Lower leg skin (tissue), 4 donors: ENCODE results near the gene CYP2B6. TPM values are rescaled to one million over a fixed set of nuclear protein-coding genes. Genes with fewer than 3 reads are reported as not detected.
A peak's percentile ranks its signal among the peaks of the same experiment; 100 is the strongest.
"Not testable (repeated sequence)": the region's sequence is repeated elsewhere in the genome, so short reads cannot be mapped to it uniquely, and the experiment has no call there.

ENCODE experiments used
- DNase-seq, 2 donors: peaks; one replicate each; pipeline ENCODE4 v3.0.0-alpha.2; 2019; ENCODE audit warnings: low spot score in 2 of 2
- H3K4me3 ChIP-seq: fragments of 200-600 bp; sonication (generic); 2 replicates; pipeline ENCODE4 v1.5.1; 2017; ENCODE audit warnings: mild to moderate bottlenecking, low read depth; ENCODE audit not compliant: poor library complexity, severe bottlenecking
- POLR2A ChIP-seq, 2 donors: fragments of 450-650 bp; IDR thresholded peaks; one replicate each; pipeline ENCODE4 v1.6.1; 2016 to 2017; ENCODE audit warnings: antibody characterized with exemption in 2 of 2, mild to moderate bottlenecking in 1 of 2, moderate library complexity in 1 of 2
- WGBS, 2 donors: methylation state at CpG; one replicate each; pipeline ENCODE4 v1.1.5; 2018; 5-methylcytosine and 5-hydroxymethylcytosine counted together
- intact Hi-C: fragments of 100-400 bp; cut with DNase I; formaldehyde crosslinking; loops from one replicate; pipeline ENCODE4 v1.15.0; 2023; ENCODE audit warnings: low total_unique reads
- total RNA-seq, 4 donors: library from RNA; depleted of rRNA; stranded (reverse); fragments of >200 nt; gene quantifications; one replicate each; pipeline ENCODE4 v1.1.0, GENCODE V29; 2016
- TF ChIP-seq, protein P1 (sequence below), 3 donors: fragments of 450-650 bp; IDR thresholded peaks; one replicate each; pipeline ENCODE4 v1.5.1; 2016; ENCODE audit warnings: antibody characterized with exemption in 3 of 3, mild to moderate bottlenecking in 3 of 3, moderate library complexity in 2 of 3

CYP2B6 gene
- total RNA-seq, 4 donors from 2014 or later: 0.13 to 3.7 TPM; not detected in 2

DNA sequence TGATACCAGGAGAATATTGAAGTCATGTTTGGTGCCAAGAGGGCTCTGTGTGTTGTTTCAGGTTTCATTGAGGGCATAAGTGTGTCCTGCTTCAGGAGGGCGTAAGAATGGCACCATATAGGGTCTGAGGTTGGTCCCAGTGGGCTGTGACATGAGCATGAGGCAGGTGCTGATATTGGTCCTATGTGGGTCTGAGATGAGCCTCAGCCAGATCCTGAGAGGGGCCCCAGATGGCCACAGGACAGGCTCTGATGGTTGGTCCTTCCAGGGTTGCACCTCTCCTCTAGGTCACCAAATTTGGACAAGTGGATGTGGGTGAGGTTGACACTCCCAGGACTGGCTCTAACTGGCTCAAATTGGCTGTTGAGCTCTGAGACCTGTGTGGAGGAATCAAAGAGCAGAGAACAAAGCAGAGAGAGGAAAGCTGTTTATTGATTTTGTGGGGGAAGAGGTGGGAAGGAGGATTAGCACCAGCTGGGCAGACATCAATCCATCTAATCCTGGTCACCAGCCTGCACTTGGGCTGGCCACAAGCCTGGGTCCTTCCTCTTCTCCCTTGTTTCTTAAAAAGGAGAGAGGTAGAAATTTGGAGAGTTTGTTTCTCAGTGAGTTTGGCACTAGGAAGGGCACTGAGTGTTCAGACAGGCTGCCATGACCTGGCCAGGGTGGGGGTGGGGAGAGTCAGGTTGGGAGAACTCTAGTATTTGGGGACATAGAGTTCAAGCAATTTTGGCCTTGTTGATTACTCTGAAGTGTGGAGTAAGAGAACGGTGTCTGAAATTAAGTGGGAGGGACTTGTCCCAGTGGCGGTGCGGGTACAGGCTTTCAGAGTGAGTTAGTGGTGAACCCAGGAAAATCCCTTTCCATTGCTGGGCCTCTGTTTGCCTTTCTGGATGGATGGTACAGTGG lies 38.7 kb downstream of the CYP2B6 start:
- TF ChIP-seq POLR2A (IDR thresholded peaks at IDR 0.05): no peak
- TF ChIP-seq, protein P1, sequence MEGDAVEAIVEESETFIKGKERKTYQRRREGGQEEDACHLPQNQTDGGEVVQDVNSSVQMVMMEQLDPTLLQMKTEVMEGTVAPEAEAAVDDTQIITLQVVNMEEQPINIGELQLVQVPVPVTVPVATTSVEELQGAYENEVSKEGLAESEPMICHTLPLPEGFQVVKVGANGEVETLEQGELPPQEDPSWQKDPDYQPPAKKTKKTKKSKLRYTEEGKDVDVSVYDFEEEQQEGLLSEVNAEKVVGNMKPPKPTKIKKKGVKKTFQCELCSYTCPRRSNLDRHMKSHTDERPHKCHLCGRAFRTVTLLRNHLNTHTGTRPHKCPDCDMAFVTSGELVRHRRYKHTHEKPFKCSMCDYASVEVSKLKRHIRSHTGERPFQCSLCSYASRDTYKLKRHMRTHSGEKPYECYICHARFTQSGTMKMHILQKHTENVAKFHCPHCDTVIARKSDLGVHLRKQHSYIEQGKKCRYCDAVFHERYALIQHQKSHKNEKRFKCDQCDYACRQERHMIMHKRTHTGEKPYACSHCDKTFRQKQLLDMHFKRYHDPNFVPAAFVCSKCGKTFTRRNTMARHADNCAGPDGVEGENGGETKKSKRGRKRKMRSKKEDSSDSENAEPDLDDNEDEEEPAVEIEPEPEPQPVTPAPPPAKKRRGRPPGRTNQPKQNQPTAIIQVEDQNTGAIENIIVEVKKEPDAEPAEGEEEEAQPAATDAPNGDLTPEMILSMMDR (IDR thresholded peaks at IDR 0.05): no peak
- peak in 1 of 2 donors; percentile 58 for DNase-seq
- WGBS, 2 donors: 78 to 85% methylated on average over 4 of the region's 4 CpGs
- H3K4me3 ChIP-seq: no peak overlapping the region
- intact Hi-C loops: no loop called here

DNA sequence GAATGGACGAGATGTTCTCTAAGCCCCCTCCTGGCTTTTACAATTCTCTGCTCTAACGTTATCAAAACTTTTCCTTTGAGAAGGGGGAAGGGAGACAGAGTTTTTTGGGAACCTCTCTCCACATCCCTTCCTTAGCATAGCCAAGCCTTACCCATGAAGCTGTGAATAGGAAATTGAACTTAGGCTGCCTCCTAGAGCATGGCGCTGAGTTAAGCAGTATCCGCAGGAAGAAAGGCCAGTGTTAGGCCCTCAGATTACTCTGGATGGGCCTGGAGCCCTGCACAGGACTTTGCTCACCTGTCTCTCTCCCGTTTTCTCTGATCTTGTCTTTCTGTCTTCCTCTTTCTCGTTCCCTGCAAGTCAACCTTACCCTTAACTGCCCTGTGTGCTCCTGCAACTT lies 39.6 kb downstream of the CYP2B6 start:
- peak in 1 of 2 donors; percentile 10 for DNase-seq
- 58 to 59% methylated on average over 6 of the region's 6 CpGs for WGBS, 2 donors
- intact Hi-C loops: no loop called here
- TF ChIP-seq, protein P1 (IDR thresholded peaks at IDR 0.05): no peak
- no peak for TF ChIP-seq POLR2A (IDR thresholded peaks at IDR 0.05)
- H3K4me3 ChIP-seq: no peak overlapping the region

DNA sequence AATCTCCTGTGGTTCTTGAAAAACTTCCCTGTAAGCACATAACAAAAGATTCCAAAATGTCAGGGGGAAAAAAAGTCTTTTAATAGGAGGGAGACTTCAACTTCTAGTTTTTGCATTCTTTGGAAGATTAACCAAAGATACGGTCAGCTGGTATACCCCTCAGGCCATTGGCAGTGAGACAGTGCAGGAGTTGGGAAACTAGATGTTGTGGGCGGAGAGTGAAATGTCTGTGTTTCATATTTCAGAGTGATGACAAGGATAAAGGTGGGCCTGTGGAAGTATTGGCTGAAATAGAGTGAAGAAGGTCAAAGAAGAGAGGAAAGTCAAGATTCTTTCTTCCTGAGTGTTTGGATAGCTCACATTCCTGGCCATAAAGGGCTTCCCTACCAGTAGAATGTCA lies 40.8 kb downstream of the CYP2B6 start:
- intact Hi-C loops: no loop called here
- DNase-seq: no peak
- WGBS, 2 donors: 1 to 39% methylated on average over 2 of the region's 2 CpGs
- TF ChIP-seq, protein P1 (IDR thresholded peaks at IDR 0.05): no peak
- no peak for TF ChIP-seq POLR2A (IDR thresholded peaks at IDR 0.05)
- no peak overlapping the region for H3K4me3 ChIP-seq

DNA sequence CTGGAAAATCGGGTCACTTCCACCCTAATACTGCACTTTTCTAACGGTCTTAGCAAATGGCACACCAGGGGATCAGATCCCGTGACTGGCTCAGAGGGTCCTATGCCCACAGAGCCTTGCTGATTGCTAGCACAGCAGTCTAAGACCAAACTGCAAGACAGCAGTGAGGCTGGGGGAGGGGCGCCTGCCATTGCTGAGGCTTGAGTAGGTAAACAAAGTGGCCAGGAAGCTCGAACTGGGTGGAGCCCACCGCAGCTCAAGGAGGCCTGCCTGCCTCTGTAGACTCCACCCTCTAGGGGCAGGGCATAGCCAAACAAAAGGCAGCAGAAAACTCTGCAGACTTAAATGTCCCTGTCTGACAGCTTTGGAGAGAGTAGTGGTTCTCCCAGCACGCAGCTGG lies 42.2 kb downstream of the CYP2B6 start:
- WGBS, 2 donors: 57 to 58% methylated on average over 7 of the region's 7 CpGs
- intact Hi-C loops, H3K4me3 ChIP-seq: not testable (repeated sequence)
- peak in 1 of 2 donors; percentile 39 for DNase-seq

DNA sequence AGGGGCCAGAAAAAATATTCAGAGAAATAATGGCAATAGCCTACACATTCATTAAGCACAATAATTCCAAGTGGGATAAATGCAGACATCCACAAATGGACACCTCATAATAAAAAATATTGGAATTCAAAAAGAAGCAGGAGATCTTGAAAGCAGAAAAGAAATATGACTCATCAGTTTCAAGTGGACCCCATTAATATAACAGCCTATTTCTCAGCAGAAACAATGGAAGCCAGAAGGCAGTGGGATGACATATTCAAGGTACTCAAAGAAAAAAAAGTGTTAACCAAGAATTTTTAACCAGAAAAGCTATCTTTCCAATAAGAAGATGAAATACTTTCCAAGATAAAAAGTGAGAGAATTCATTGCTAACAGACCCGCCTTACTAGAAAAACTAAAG lies 48.7 kb downstream of the CYP2B6 start:
- TF ChIP-seq POLR2A (IDR thresholded peaks at IDR 0.05): no peak
- TF ChIP-seq, protein P1 (IDR thresholded peaks at IDR 0.05): no peak
- DNase-seq: no peak
- 86 to 90% methylated on average over 1 of the region's 1 CpG for WGBS, 2 donors
- intact Hi-C loops: no loop called here
- H3K4me3 ChIP-seq: no peak overlapping the region

DNA sequence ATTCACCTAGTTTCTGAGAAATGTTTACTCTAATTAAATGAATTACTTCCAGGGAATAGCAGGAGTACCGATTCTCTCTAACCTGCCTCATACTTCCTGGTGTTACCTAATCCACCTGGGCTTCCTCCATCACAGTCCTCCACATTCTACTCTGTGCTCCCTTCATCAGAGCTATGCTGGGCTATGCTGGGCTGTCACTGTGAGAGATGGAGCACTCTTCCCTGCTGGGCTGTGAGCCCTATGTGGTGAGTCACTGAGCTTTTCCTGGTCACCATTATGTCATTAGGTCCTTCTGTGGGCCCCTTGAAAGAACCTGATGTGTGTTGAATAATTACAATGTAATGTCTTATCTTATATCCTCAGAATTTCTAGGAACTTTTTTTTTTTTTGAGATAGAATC lies 54.0 kb downstream of the CYP2B6 start:
- intact Hi-C loops, H3K4me3 ChIP-seq, DNase-seq: not testable (repeated sequence)
- whole genome bisulfite sequencing, 2 donors: 72 to 73% methylated on average over 1 of the region's 1 CpG

DNA sequence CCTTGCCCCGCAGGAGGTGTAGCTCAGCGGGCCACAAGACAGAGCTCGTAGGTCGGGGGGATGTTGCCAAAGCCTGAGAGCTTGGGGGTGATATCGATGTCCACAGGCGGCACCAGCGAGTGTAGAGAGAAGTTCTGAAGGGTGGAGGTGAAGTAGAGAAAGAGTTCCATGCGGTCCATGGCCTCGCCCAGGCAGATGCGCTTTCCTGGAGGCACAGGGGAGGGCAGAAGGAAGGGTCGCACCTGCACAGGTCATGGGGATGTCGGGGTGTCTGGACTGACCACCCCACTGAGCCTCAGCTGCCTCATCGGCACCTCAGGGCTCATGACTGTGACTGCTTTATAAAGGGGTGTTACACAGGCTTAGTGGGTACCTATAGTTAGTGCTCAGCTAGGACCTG lies 59.3 kb downstream of the CYP2B6 start:
- peak in 1 of 2 donors; percentile 40 for DNase-seq

DNA sequence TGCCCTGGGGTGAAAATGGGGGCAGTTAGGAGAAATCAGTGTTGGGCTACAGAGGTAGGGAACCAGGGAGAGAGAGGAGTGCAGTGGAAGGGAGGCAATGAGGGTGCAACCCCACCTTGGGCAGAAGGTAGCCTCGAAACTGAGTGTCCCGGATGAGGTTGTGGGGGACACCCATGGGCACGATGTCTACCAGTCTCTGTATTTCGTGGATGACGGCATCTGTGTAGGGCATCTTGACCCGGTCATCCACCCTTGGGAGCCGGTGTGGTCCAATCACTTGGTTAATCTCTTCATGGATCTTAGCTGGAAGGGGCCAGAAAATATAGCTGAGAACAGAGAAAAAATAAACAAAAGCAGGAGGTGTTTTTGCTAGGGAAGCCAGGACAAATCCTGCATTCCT lies 61.1 kb downstream of the CYP2B6 start:
- 84 to 85% methylated on average over 7 of the region's 7 CpGs for WGBS, 2 donors
- H3K4me3 ChIP-seq, intact Hi-C loops, DNase-seq: not testable (repeated sequence)

More for the DNA sequence above, 59.3 kb downstream of the CYP2B6 start:
- WGBS, 2 donors: 83 to 86% methylated on average over 13 of the region's 13 CpGs
- no peak for TF ChIP-seq POLR2A (IDR thresholded peaks at IDR 0.05)
- TF ChIP-seq, protein P1 (IDR thresholded peaks at IDR 0.05): no peak
- H3K4me3 ChIP-seq: no peak overlapping the region
- intact Hi-C loops: no loop called here

DNA sequence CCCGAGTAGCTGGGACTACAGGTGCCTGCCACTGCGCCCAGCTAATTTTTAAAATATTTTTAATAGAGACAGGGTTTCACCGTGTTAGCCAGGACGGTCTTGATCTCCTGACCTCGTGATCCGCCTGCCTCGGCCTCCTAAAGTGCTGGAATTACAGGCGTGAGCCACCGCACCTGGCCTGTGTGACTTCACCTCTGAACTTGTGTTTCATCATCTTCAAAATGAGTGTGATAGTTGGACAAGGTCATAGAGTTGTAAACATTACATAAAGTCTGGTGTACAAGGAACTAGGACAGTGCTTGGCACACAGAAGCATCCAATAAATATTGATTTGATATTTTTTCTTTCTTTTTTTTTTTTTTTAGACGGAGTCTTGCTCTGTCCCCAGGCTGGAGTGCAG lies 62.2 kb downstream of the CYP2B6 start:
- H3K4me3 ChIP-seq, intact Hi-C loops, DNase-seq: not testable (repeated sequence)
- 84 to 86% methylated on average over 10 of the region's 10 CpGs for WGBS, 2 donors
